Measurements from ENCODE around the gene FKBP6.

GRCh38 chr7:73358590-73359275, 30.8 kb downstream of the FKBP6 start:
- TF ChIP-seq SUZ12 (IDR thresholded peaks at IDR 0.05), result no peak
- TF ChIP-seq NFRKB (IDR thresholded peaks at IDR 0.05), result no peak
- TF ChIP-seq FOXK2 (IDR thresholded peaks at IDR 0.05), result no peak

All from HEK293T (cell line).